ENCODE results near the gene RNASE4.

- TF ChIP-seq CTCF (IDR thresholded peaks at IDR 0.05) = no peak
- TF ChIP-seq POLR2A (IDR thresholded peaks at IDR 0.05) = no peak
Measured at GRCh38 chr14:20661197-20661596, 23.2 kb upstream of the RNASE4 start.
